DOHH2 (cell line): ENCODE data around the gene DCLK1.

Source experiments
- EZH2phosphoT487 ChIP-seq: fragments of 200-600 bp; sonication (generic); IDR thresholded peaks from 2 replicates; pipeline ENCODE4 v1.6.1; 2017; ENCODE audit warnings: borderline replicate concordance, mild to moderate bottlenecking, antibody characterized with exemption, low read length, moderate library complexity, mixed read lengths
- TF ChIP-seq, protein P1 (sequence below): fragments of 200-600 bp; sonication (generic); IDR thresholded peaks from one replicate; pipeline ENCODE4 v1.5.1; 2014; ENCODE audit warnings: antibody characterized with exemption, mild to moderate bottlenecking, low read depth, low read length; ENCODE audit not compliant: poor library complexity, severe bottlenecking

DNA sequence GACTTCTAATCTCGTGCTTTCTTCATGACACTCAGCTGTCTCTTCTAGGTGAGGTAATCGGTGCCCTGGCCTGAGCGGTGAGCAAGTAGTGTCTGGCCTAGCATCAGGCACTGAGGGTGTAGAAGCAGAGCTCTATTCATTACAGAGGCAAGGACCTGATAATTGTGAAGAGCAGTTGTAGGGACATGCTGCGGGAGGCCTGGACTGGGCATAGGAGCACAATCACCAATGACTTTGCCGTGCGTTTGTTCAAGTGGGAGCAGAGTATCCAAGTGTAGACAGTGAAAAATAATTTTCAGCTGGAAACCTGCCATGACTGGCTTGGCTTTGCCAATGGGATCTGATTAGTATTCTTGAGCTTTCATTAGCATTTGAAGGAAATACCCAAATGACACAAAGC is 32.1 kb upstream of the DCLK1 start:
- TF ChIP-seq, protein P1, sequence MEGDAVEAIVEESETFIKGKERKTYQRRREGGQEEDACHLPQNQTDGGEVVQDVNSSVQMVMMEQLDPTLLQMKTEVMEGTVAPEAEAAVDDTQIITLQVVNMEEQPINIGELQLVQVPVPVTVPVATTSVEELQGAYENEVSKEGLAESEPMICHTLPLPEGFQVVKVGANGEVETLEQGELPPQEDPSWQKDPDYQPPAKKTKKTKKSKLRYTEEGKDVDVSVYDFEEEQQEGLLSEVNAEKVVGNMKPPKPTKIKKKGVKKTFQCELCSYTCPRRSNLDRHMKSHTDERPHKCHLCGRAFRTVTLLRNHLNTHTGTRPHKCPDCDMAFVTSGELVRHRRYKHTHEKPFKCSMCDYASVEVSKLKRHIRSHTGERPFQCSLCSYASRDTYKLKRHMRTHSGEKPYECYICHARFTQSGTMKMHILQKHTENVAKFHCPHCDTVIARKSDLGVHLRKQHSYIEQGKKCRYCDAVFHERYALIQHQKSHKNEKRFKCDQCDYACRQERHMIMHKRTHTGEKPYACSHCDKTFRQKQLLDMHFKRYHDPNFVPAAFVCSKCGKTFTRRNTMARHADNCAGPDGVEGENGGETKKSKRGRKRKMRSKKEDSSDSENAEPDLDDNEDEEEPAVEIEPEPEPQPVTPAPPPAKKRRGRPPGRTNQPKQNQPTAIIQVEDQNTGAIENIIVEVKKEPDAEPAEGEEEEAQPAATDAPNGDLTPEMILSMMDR: no peak
- TF ChIP-seq EZH2phosphoT487: no peak
